Measurements from ENCODE around the gene CACNA1F. TPM values are rescaled to one million over a fixed set of nuclear protein-coding genes. Genes with fewer than 3 reads are reported as not detected.

The CACNA1F gene
- total and polyA plus RNA-seq, 9 of the 15 experiments (the other 6 are each of a cell fraction or from before 2014, with no cell fraction given), result under 0.01 to 0.41 (median 0.03) TPM; not detected in 3

GRCh38 chrX:49186125-49187027 lies 46.8 kb downstream of the CACNA1F start, which contains the start of gene PRICKLE3 (continued):
- TF ChIP-seq, protein P1, sequence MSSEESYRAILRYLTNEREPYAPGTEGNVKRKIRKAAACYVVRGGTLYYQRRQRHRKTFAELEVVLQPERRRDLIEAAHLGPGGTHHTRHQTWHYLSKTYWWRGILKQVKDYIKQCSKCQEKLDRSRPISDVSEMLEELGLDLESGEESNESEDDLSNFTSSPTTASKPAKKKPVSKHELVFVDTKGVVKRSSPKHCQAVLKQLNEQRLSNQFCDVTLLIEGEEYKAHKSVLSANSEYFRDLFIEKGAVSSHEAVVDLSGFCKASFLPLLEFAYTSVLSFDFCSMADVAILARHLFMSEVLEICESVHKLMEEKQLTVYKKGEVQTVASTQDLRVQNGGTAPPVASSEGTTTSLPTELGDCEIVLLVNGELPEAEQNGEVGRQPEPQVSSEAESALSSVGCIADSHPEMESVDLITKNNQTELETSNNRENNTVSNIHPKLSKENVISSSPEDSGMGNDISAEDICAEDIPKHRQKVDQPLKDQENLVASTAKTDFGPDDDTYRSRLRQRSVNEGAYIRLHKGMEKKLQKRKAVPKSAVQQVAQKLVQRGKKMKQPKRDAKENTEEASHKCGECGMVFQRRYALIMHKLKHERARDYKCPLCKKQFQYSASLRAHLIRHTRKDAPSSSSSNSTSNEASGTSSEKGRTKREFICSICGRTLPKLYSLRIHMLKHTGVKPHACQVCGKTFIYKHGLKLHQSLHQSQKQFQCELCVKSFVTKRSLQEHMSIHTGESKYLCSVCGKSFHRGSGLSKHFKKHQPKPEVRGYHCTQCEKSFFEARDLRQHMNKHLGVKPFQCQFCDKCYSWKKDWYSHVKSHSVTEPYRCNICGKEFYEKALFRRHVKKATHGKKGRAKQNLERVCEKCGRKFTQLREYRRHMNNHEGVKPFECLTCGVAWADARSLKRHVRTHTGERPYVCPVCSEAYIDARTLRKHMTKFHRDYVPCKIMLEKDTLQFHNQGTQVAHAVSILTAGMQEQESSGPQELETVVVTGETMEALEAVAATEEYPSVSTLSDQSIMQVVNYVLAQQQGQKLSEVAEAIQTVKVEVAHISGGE (CRISPR knock-in tag; IDR thresholded peaks at IDR 0.05), result no peak
- no peak for TF ChIP-seq KAT7 (CRISPR knock-in tag; IDR thresholded peaks at IDR 0.05; ENCODE audit: borderline replicate concordance)
- no peak for TF ChIP-seq ZBTB5 (IDR thresholded peaks at IDR 0.05)
- TF ChIP-seq PHF8 (IDR thresholded peaks at IDR 0.05; ENCODE audit: borderline replicate concordance, low read length), result peak; percentile 60; the same call in 1 of the 2 replicates
- TF ChIP-seq KLF10 (CRISPR knock-in tag; IDR thresholded peaks at IDR 0.05), result no peak
- TF ChIP-seq TAF15 (IDR thresholded peaks at IDR 0.05; ENCODE audit: low read depth, low read length), result no peak
- no peak for TF ChIP-seq HEY1 (CRISPR knock-in tag; IDR thresholded peaks at IDR 0.05; ENCODE audit: borderline replicate concordance)
- no peak for TF ChIP-seq NR1H2 (CRISPR knock-in tag; IDR thresholded peaks at IDR 0.05)
- TF ChIP-seq FOXA1 (IDR thresholded peaks at IDR 0.05; ENCODE audit: borderline replicate concordance), result no peak
- TF ChIP-seq DEAF1 (CRISPR knock-in tag; IDR thresholded peaks at IDR 0.05), result 0 out of 2 replicates have a peak, but pooled peaks have one; percentile 17
- TF ChIP-seq, protein P2, sequence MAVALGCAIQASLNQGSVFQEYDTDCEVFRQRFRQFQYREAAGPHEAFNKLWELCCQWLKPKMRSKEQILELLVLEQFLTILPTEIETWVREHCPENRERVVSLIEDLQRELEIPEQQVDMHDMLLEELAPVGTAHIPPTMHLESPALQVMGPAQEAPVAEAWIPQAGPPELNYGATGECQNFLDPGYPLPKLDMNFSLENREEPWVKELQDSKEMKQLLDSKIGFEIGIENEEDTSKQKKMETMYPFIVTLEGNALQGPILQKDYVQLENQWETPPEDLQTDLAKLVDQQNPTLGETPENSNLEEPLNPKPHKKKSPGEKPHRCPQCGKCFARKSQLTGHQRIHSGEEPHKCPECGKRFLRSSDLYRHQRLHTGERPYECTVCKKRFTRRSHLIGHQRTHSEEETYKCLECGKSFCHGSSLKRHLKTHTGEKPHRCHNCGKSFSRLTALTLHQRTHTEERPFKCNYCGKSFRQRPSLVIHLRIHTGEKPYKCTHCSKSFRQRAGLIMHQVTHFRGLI (CRISPR knock-in tag; IDR thresholded peaks at IDR 0.05), result no peak
- peak in 2 of 3 experiments; percentile 38 to 77 for TF ChIP-seq YY1 (IDR thresholded peaks at IDR 0.05; ENCODE audit: borderline replicate concordance in 1 of 3, control insufficient read depth in 1 of 3, extremely low read depth in 1 of 3, insufficient read depth in 3 of 3, insufficient read length in 1 of 3, insufficient replicate concordance in 2 of 3, low read depth in 1 of 3, low read length in 2 of 3)
- no peak for TF ChIP-seq RBM15 (IDR thresholded peaks at IDR 0.05; ENCODE audit: insufficient read depth, low read length)
- TF ChIP-seq POLR3G (IDR thresholded peaks at IDR 0.05; ENCODE audit: extremely low read depth, insufficient read length, insufficient replicate concordance), result no peak
